Mesendoderm (in vitro differentiated cells): ENCODE results near the gene C11orf71.
A peak's percentile ranks its signal among the peaks of the same experiment; 100 is the strongest.

Experiments
- DNase-seq: peaks from one replicate; pipeline ENCODE4 v3.0.0; 2013
- H2AK5ac ChIP-seq: 2 replicates; pipeline ENCODE4 v1.6.1; 2013; ENCODE audit warnings: low read length, inconsistent platforms
- H2BK120ac ChIP-seq: 2 replicates; pipeline ENCODE4 v1.6.1; 2013; ENCODE audit warnings: low read depth, mild to moderate bottlenecking, low read length, moderate library complexity, mixed read lengths
- H2BK15ac ChIP-seq: replicated peaks from 2 replicates; pipeline ENCODE4 v1.6.1; 2013; ENCODE audit warnings: low read depth, mild to moderate bottlenecking, moderate library complexity
- H2BK5ac ChIP-seq: 2 replicates; pipeline ENCODE4 v1.6.1; 2013; ENCODE audit warnings: low read length, inconsistent platforms
- H3K18ac ChIP-seq: 2 replicates; pipeline ENCODE4 v1.6.1; 2013; ENCODE audit warnings: mild to moderate bottlenecking, low read length, mixed read lengths
- H3K23ac ChIP-seq: one replicate; pipeline ENCODE4 v1.6.1; 2013; ENCODE audit warnings: low read length
- H3K27ac ChIP-seq: 2 replicates; pipeline ENCODE4 v1.5.1; 2013; ENCODE audit warnings: low read depth, mild to moderate bottlenecking, inconsistent platforms, low read length, moderate library complexity
- H3K27me3 ChIP-seq: 2 replicates; pipeline ENCODE4 v1.6.1; 2013; ENCODE audit warnings: low read length, control low read depth, mild to moderate bottlenecking, inconsistent platforms; ENCODE audit not compliant: insufficient read depth, poor library complexity
- H3K36me3 ChIP-seq: 2 replicates; pipeline ENCODE4 v1.6.1; 2013; ENCODE audit warnings: low read length, inconsistent platforms; ENCODE audit not compliant: control insufficient read depth, insufficient read depth
- H3K4ac ChIP-seq: one replicate; pipeline ENCODE4 v1.6.1; 2013; ENCODE audit warnings: low read depth, mild to moderate bottlenecking, low read length, moderate library complexity
- H3K4me1 ChIP-seq: 2 replicates; pipeline ENCODE4 v1.6.1; 2013; ENCODE audit warnings: low read depth, low read length, inconsistent platforms; ENCODE audit not compliant: control insufficient read depth
- H3K4me2 ChIP-seq: 2 replicates; pipeline ENCODE4 v1.6.1; 2013; ENCODE audit warnings: low read length
- H3K4me3 ChIP-seq: 2 replicates; pipeline ENCODE4 v1.5.1; 2013; ENCODE audit warnings: mild to moderate bottlenecking, low read length
- H3K56ac ChIP-seq: one replicate; pipeline ENCODE4 v1.6.1; 2013; ENCODE audit warnings: low read length
- H3K79me1 ChIP-seq: 2 replicates; pipeline ENCODE4 v1.6.1; 2013; ENCODE audit warnings: low read length, inconsistent platforms
- H3K79me2 ChIP-seq: 2 replicates; pipeline ENCODE4 v1.6.1; 2013; ENCODE audit warnings: mild to moderate bottlenecking, low read length; ENCODE audit not compliant: control insufficient read depth, insufficient read depth
- H3K9ac ChIP-seq: 2 replicates; pipeline ENCODE4 v1.6.1; 2013; ENCODE audit warnings: low read length, inconsistent platforms
- H4K5ac ChIP-seq: one replicate; pipeline ENCODE4 v1.6.1; 2013; ENCODE audit warnings: low read length
- H4K8ac ChIP-seq: one replicate; pipeline ENCODE4 v1.6.1; 2013; ENCODE audit warnings: low read depth, mild to moderate bottlenecking, control low read depth, low read length, moderate library complexity
- WGBS: extraction: QIAGEN DNeasy Blood & Tissue Kit; methylation state at CpG from one replicate; pipeline ENCODE4 v1.1.7; 2013; ENCODE audit warnings: low lambda C conversion rate, missing lambda C conversion rate; ENCODE audit not compliant: insufficient coverage; ENCODE audit errors: extremely low coverage; 5-methylcytosine and 5-hydroxymethylcytosine counted together

The C11orf71 gene

GRCh38 chr11:114413958-114414357, 13.6 kb upstream of the C11orf71 start:
- WGBS = no CpG with 5 or more reads among the region's 10 CpGs
- Histone ChIP-seq H3K36me3 (no peaks in the 10 kb centered on the region), H3K56ac (no peak overlapping the region), H3K79me2 (no peaks in the 10 kb centered on the region), H3K4me3 (no peak overlapping the region), H2BK5ac (no peak overlapping the region), H2BK120ac (no peak overlapping the region), H3K9ac (no peak overlapping the region), H3K4me1 (no peaks in the 10 kb centered on the region), H2BK15ac (no peak overlapping the region), H3K4ac (no peak overlapping the region), H3K23ac (no peak overlapping the region), H2AK5ac (no peak overlapping the region), H4K8ac (no peak overlapping the region), H4K5ac (no peak overlapping the region), H3K79me1 (no peaks in the 10 kb centered on the region), H3K27ac (no peak overlapping the region), H3K4me2 (no peak overlapping the region), H3K18ac (no peak overlapping the region), H3K27me3 (no peaks in the 10 kb centered on the region)
- no peak for DNase-seq

- Histone ChIP-seq H3K36me3 (no peaks in the 10 kb centered on the region), H2BK15ac (no peak overlapping the region), H3K23ac (no peak overlapping the region), H2AK5ac (no peak overlapping the region), H2BK5ac (no peak overlapping the region), H3K4me2 (no peak overlapping the region), H3K27me3 (no peaks in the 10 kb centered on the region), H2BK120ac (no peak overlapping the region), H3K79me2 (no peaks in the 10 kb centered on the region), H3K27ac (no peak overlapping the region), H3K9ac (no peak overlapping the region), H4K8ac (no peak overlapping the region), H3K18ac (no peak overlapping the region), H3K4ac (no peak overlapping the region), H3K56ac (no peak overlapping the region), H3K4me3 (no peak overlapping the region), H3K79me1 (no peaks in the 10 kb centered on the region), H4K5ac (no peak overlapping the region), H3K4me1 (no peaks in the 10 kb centered on the region)
- DNase-seq = no peak
- no CpG with 5 or more reads among the region's 4 CpGs for WGBS
Observed at GRCh38 chr11:114412946-114413345, 12.6 kb upstream of the C11orf71 start.

- H3K36me3 ChIP-seq = no peaks in the 10 kb centered on the region
- peaks cover 30% of the 10 kb centered on the region for H3K79me2 ChIP-seq
- H4K8ac ChIP-seq = no peak overlapping the region
- peaks cover 2% of the 10 kb centered on the region for H3K4me1 ChIP-seq
- H3K4me3 ChIP-seq = peak overlapping the region; percentile 61
- no peak overlapping the region for H2AK5ac ChIP-seq
- H3K23ac ChIP-seq = no peak overlapping the region
- H3K4me2 ChIP-seq = peak overlapping the region; percentile 74
- H3K4ac ChIP-seq = no peak overlapping the region
- no CpG with 5 or more reads among the region's 4 CpGs for WGBS
- no peak overlapping the region for H3K18ac ChIP-seq
- no peaks in the 10 kb centered on the region for H3K27me3 ChIP-seq
- no peak overlapping the region for H2BK120ac ChIP-seq
- peak overlapping the region; percentile 75 for H3K56ac ChIP-seq
- no peak overlapping the region for H2BK5ac ChIP-seq
- H3K79me1 ChIP-seq = peaks cover 4% of the 10 kb centered on the region
- H2BK15ac ChIP-seq = no peak overlapping the region
- DNase-seq = no peak
- no peak overlapping the region for H4K5ac ChIP-seq
- H3K9ac ChIP-seq = peak overlapping the region; percentile 79
- no peak overlapping the region for H3K27ac ChIP-seq
Observed at GRCh38 chr11:114401311-114401710, 1.0 kb upstream of the C11orf71 start.

GRCh38 chr11:114400915-114401223, 558 bp upstream of the C11orf71 start:
- H4K5ac ChIP-seq = no peak overlapping the region
- H3K4me2 ChIP-seq = no peak overlapping the region
- H3K27ac ChIP-seq = peak overlapping the region; percentile 95
- no peak overlapping the region for H2BK120ac ChIP-seq
- peaks cover 4% of the 10 kb centered on the region for H3K79me1 ChIP-seq
- peak overlapping the region; percentile 10 for H2BK5ac ChIP-seq
- H3K56ac ChIP-seq = peak overlapping the region; percentile 83
- H3K18ac ChIP-seq = peak overlapping the region; percentile 98
- H3K79me2 ChIP-seq = peaks cover 30% of the 10 kb centered on the region
- H3K27me3 ChIP-seq = no peaks in the 10 kb centered on the region
- no peak overlapping the region for H3K23ac ChIP-seq
- peak overlapping the region; percentile 98 for H4K8ac ChIP-seq
- peaks cover 2% of the 10 kb centered on the region for H3K4me1 ChIP-seq
- no peak overlapping the region for H2BK15ac ChIP-seq
- H2AK5ac ChIP-seq = no peak overlapping the region
- H3K9ac ChIP-seq = peak overlapping the region; percentile 70
- H3K36me3 ChIP-seq = no peaks in the 10 kb centered on the region
- peak overlapping the region; percentile 64 for H3K4ac ChIP-seq
- no CpG with 5 or more reads among the region's 8 CpGs for WGBS
- H3K4me3 ChIP-seq = peak overlapping the region; percentile 76
- no peak for DNase-seq

GRCh38 chr11:114399490-114400215, 658 bp downstream of the C11orf71 start:
- peak; percentile 92 for DNase-seq
- 100% methylated on average over 1 of the region's 29 CpGs for WGBS

More at GRCh38 chr11:114399490-114400215, 658 bp downstream of the C11orf71 start:
- peak overlapping the region; percentile 56 for H2BK120ac ChIP-seq
- peak overlapping the region; percentile 44 for H3K4me2 ChIP-seq
- peak overlapping the region; percentile 77 for H3K4me3 ChIP-seq
- no peak overlapping the region for H4K8ac ChIP-seq
- no peaks in the 10 kb centered on the region for H3K27me3 ChIP-seq
- H2BK5ac ChIP-seq = peak overlapping the region; percentile 89
- H3K4ac ChIP-seq = peak overlapping the region; percentile 85
- peaks cover 2% of the 10 kb centered on the region for H3K79me1 ChIP-seq
- peaks cover 2% of the 10 kb centered on the region for H3K4me1 ChIP-seq
- peak overlapping the region; percentile 92 for H3K9ac ChIP-seq
- H2AK5ac ChIP-seq = no peak overlapping the region
- H3K18ac ChIP-seq = peak overlapping the region; percentile 63
- no peak overlapping the region for H4K5ac ChIP-seq
- H3K23ac ChIP-seq = peak overlapping the region; percentile 94
- H2BK15ac ChIP-seq = no peak overlapping the region
- H3K79me2 ChIP-seq = peaks cover 25% of the 10 kb centered on the region
- peak overlapping the region; percentile 96 for H3K56ac ChIP-seq
- no peaks in the 10 kb centered on the region for H3K36me3 ChIP-seq
- H3K27ac ChIP-seq = peak overlapping the region; percentile 94
